ENCODE measurements around the gene GPR132. TPM values are rescaled to one million over a fixed set of nuclear protein-coding genes. Genes with fewer than 3 reads are reported as not detected.

The GPR132 gene
- total and polyA plus RNA-seq, 2 of the 8 experiments (the other 6 are each of a cell fraction or from before 2014, with no cell fraction given): 0.11 TPM; not detected in 1

DNA sequence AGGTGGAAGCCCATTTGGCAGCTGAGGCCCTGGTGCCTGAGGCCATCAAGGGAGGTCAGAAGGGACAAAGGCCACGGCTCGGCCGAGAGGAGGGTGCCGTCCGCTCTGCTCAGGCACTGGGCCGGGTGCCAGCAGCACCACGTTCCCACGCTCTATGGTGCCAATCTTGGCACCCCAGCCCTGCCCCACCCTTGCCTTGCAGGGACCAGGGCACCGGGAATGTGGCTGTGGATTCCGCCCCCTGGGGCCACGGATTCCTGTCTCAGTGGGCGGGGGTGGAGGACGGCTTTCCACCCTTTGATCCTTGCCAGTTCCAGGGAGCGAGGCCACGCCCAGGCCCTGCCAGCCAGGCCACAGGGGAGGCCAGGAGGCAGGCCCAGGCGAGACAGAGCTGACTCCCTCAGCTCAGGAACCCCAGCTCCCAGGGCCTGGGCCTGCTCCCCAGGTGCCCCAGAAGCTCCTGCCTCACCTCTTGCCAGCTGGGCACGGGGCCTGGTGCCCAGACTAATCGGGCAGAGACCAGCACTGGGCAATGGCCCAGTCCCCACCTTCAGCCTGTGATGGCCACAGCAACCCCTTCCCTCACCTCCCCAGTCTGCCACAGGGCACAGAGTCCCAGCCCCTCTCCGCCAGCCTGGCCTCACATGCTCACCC, 26.4 kb upstream of the GPR132 start:
- FAIRE-seq (no peak), DNase-seq (ENCODE audit: low read depth in 1 of 2, low spot score in 2 of 2) (no peak)
- WGBS, 2 experiments (ENCODE audit: extremely low coverage in 1 of 2, insufficient coverage in 1 of 2, insufficient read length in 1 of 2, insufficient replicate concordance in 2 of 2, low coverage in 1 of 2, low lambda C conversion rate in 2 of 2, missing lambda C conversion rate in 1 of 2): 83% methylated on average over 19 of the region's 19 CpGs; no CpG with 5 or more reads in 1 of the 2 experiments
- ChIA-PET CTCF (ENCODE audit: partially characterized antibody) (interaction anchor here (0.7 to 3.1 kb wide), 22 partner anchors 10 to 280 kb away, joined by 3 to 16 read pairs (median 4); partner anchors contain the start of genes GPR132 and NUDT14), POLR2A (ENCODE audit: partially characterized antibody) (no interaction called here)
- 0 out of 2 replicates have a peak overlapping the region, but pooled peaks have one; percentile 60 for H2BK12ac ChIP-seq (ENCODE audit: low read depth, low read length)
- no peaks in the 10 kb centered on the region for H3K36me3 ChIP-seq (ENCODE audit: control insufficient read depth in 2 of 4, insufficient read depth in 4 of 4, low read length in 3 of 4)
- H3K23ac ChIP-seq (ENCODE audit: insufficient read length): no peak overlapping the region
- no peaks in the 10 kb centered on the region for H3K79me2 ChIP-seq (ENCODE audit: control insufficient read depth in 1 of 2, insufficient read depth in 2 of 2, low read length in 2 of 2)
- H4K5ac ChIP-seq (ENCODE audit: insufficient read length, low read depth, low read length): no peak overlapping the region
- H2BK120ac ChIP-seq (replicated peaks; ENCODE audit: low read depth, low read length): no peak overlapping the region
- H2AK5ac ChIP-seq (ENCODE audit: low read depth, low read length): peak overlapping the region; percentile 53; the same call in 1 of the 2 replicates
- no peaks in the 10 kb centered on the region for H3K9me3 ChIP-seq (ENCODE audit: insufficient read depth in 2 of 2, low read depth in 1 of 2, low read length in 1 of 2)
- H2AFZ ChIP-seq (ENCODE audit: low read length): no peak overlapping the region
- H3K4me2 ChIP-seq (ENCODE audit: insufficient read depth in 1 of 2, low read depth in 2 of 2, low read length in 2 of 2): no peak overlapping the region
- no peak overlapping the region for H2BK5ac ChIP-seq (ENCODE audit: low read depth, low read length)
- H3K4me1 ChIP-seq (replicated peaks in 1 of 4; ENCODE audit: control insufficient read depth in 3 of 4, insufficient read depth in 4 of 4, low read length in 3 of 4): peaks cover 0 to 25% (median 14%) of the 10 kb centered on the region in 4 experiments; a peak in 6 of 7 replicates
- no peaks in the 10 kb centered on the region for H3K79me1 ChIP-seq (ENCODE audit: low read depth, low read length)
- H3K18ac ChIP-seq (ENCODE audit: extremely low read depth, low read length): no peak overlapping the region
- peak overlapping the region; percentile 53 for H3K4ac ChIP-seq (replicated peaks; ENCODE audit: insufficient read length, low read depth, low read length)
- no peak overlapping the region for H4K8ac ChIP-seq (ENCODE audit: extremely low read depth, insufficient read depth, low read length)
- H3K27me3 ChIP-seq (replicated peaks in 1 of 4; ENCODE audit: control insufficient read depth in 3 of 4, extremely low read depth in 1 of 4, insufficient read depth in 3 of 4, low read length in 3 of 4): peaks cover 12 to 57% (median 42%) of the 10 kb centered on the region in 4 experiments
- H3K4me3 ChIP-seq (ENCODE audit: extremely low read depth in 1 of 4, insufficient read depth in 2 of 4, low read depth in 3 of 4, low read length in 4 of 4): no peak overlapping the region
- peaks cover 11% of the 10 kb centered on the region; the same call in 1 of the 2 replicates for H3K23me2 ChIP-seq (ENCODE audit: low read depth, low read length)
- H2BK15ac ChIP-seq (ENCODE audit: low read length): peak overlapping the region; percentile 72; the same call in 1 of the 2 replicates
- no peak overlapping the region for H4K91ac ChIP-seq (replicated peaks; ENCODE audit: insufficient read length, low read length)
- H2BK20ac ChIP-seq (ENCODE audit: low read length): no peak overlapping the region
- no peak overlapping the region for H3K9ac ChIP-seq (replicated peaks in 1 of 4; ENCODE audit: extremely low read depth in 1 of 4, low read depth in 3 of 4, low read length in 3 of 4)
- H3K56ac ChIP-seq (replicated peaks; ENCODE audit: insufficient read length, low read depth, low read length): no peak overlapping the region
- H3K27ac ChIP-seq (ENCODE audit: low read depth, low read length): no peak overlapping the region
- H4K20me1 ChIP-seq (replicated peaks in 1 of 2; ENCODE audit: control insufficient read depth in 1 of 2, insufficient read depth in 2 of 2, low read length in 2 of 2): peaks cover 5 to 9% of the 10 kb centered on the region in 2 experiments
- no peak overlapping the region for H3K14ac ChIP-seq (ENCODE audit: insufficient read length)
- no peak for TF ChIP-seq RXRA (IDR thresholded peaks at IDR 0.05; ENCODE audit: insufficient read depth, low read depth, low read length)
- TF ChIP-seq EP300 (IDR thresholded peaks at IDR 0.05; ENCODE audit: borderline replicate concordance in 1 of 2, low read depth in 2 of 2, low read length in 2 of 2): no peak
- no peak for TF ChIP-seq SP2 (IDR thresholded peaks at IDR 0.05; ENCODE audit: low read length)
- no peak for TF ChIP-seq ASH2L (IDR thresholded peaks at IDR 0.05; ENCODE audit: low read length)
- TF ChIP-seq, protein P1, sequence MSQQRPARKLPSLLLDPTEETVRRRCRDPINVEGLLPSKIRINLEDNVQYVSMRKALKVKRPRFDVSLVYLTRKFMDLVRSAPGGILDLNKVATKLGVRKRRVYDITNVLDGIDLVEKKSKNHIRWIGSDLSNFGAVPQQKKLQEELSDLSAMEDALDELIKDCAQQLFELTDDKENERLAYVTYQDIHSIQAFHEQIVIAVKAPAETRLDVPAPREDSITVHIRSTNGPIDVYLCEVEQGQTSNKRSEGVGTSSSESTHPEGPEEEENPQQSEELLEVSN (IDR thresholded peaks at IDR 0.05): no peak
- TF ChIP-seq EZH2 (IDR thresholded peaks at IDR 0.05; ENCODE audit: low read depth, low read length, severe bottlenecking): no peak
- TF ChIP-seq, protein P2, sequence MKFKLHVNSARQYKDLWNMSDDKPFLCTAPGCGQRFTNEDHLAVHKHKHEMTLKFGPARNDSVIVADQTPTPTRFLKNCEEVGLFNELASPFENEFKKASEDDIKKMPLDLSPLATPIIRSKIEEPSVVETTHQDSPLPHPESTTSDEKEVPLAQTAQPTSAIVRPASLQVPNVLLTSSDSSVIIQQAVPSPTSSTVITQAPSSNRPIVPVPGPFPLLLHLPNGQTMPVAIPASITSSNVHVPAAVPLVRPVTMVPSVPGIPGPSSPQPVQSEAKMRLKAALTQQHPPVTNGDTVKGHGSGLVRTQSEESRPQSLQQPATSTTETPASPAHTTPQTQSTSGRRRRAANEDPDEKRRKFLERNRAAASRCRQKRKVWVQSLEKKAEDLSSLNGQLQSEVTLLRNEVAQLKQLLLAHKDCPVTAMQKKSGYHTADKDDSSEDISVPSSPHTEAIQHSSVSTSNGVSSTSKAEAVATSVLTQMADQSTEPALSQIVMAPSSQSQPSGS (IDR thresholded peaks at IDR 0.05; ENCODE audit: low read length): no peak
- no peak for TF ChIP-seq RBBP5 (IDR thresholded peaks at IDR 0.05; ENCODE audit: borderline replicate concordance, low read depth, low read length)
- TF ChIP-seq BACH1 (IDR thresholded peaks at IDR 0.05; ENCODE audit: low read length): no peak
- TF ChIP-seq FOSL1 (IDR thresholded peaks at IDR 0.05; ENCODE audit: insufficient read depth, low read depth, low read length): no peak

Measured in H1 (cell line).